Testis (tissue), 3 donors: ENCODE results near the gene LNPEP. TPM values are rescaled to one million over a fixed set of nuclear protein-coding genes. Genes with fewer than 3 reads are reported as not detected.
A peak's percentile ranks its signal among the peaks of the same experiment; 100 is the strongest.

Experiments used
- DNase-seq: peaks from one replicate; pipeline ENCODE4 v3.0.0-alpha.2; 2019
- H3K27ac ChIP-seq, 2 donors: fragments of 200-600 bp; sonication (generic); one replicate each; pipeline ENCODE4 v1.5.1; 2019
- H3K27me3 ChIP-seq: fragments of 200-600 bp; sonication (generic); one replicate; pipeline ENCODE4 v1.5.1; 2019
- H3K36me3 ChIP-seq: fragments of 200-600 bp; sonication (generic); one replicate; pipeline ENCODE4 v1.5.1; 2017; ENCODE audit warnings: low read depth; ENCODE audit errors: missing control alignments
- H3K4me1 ChIP-seq: fragments of 200-600 bp; sonication (generic); one replicate; pipeline ENCODE4 v1.5.1; 2019
- H3K4me3 ChIP-seq, 2 donors: fragments of 200-600 bp; sonication (generic); one replicate each; pipeline ENCODE4 v1.5.1; 2017 to 2019
- H3K9me3 ChIP-seq: fragments of 200-600 bp; sonication (generic); one replicate; pipeline ENCODE4 v1.5.1; 2017
- CTCF ChIP-seq, 3 experiments: fragments of 450-650 bp in 2 of 3; fragments of 200-600 bp in 1 of 3; sonication (generic) in 1 of 3; IDR thresholded peaks; one replicate each; pipeline ENCODE4 v1.5.1; 2016 to 2019; ENCODE audit warnings: antibody characterized with exemption in 3 of 3, mild to moderate bottlenecking in 2 of 3, moderate library complexity in 1 of 3
- POLR2A ChIP-seq: fragments of 450-650 bp; IDR thresholded peaks from one replicate; pipeline ENCODE4 v1.6.1; 2017; ENCODE audit warnings: antibody characterized with exemption, mild to moderate bottlenecking, moderate library complexity
- WGBS, 2 donors: methylation state at CpG; one replicate each; pipeline ENCODE4 v1.1.5; 2018; 5-methylcytosine and 5-hydroxymethylcytosine counted together
- intact Hi-C: fragments of 100-400 bp; cut with DNase I; formaldehyde crosslinking; loops from one replicate; pipeline ENCODE4 v1.15.1; 2023; ENCODE audit warnings: low total_unique reads
- polyA plus RNA-seq: library from polyadenylated mRNA; stranded (reverse); fragments of 350-450 nt; fragmentation: Illumina TruSeq; extraction: RNeasy Lipid Tissue Mini Kit (QIAGEN cat#74804); gene quantifications from one replicate; pipeline ENCODE4 v1.2.3, GENCODE V29; 2014; ENCODE audit warnings: low read depth, low replicate concordance; ENCODE audit not compliant: insufficient read depth
- total RNA-seq, 2 donors: library from RNA; depleted of rRNA; stranded (reverse); fragments of >200 nt; gene quantifications; one replicate each; pipeline ENCODE4 v1.2.3, GENCODE V29; 2016

The LNPEP gene
- total and polyA plus RNA-seq, 3 donors from 2014 or later: 10.9 to 33.1 (median 28.0) TPM

- no peak for DNase-seq
These were observed 105.4 kb downstream of the LNPEP start for GRCh38 chr5:97041239-97041638.

DNA sequence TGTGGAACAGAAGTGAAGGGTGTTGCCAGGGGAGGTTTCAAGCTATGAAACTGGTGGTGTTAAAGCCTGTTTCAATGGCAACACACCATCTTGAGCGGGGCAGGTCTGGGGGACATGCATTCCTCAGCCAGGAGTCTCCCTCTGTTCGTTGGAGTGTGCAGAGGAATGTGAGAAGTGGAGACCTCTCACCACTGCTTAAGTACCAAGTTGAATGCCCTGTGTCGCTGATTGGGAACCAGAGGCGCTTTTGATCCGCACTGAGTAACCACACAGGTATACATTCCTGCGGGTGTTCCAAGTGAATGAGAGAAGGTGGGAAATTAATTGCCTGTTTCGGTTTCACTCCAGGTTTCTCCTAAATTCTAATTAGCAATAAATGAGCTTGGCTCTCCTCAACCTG is 107.1 kb downstream of the LNPEP start:
- no peaks in the 10 kb centered on the region for H3K4me1 ChIP-seq
- H3K27me3 ChIP-seq: no peaks in the 10 kb centered on the region
- no peak for TF ChIP-seq POLR2A
- no peak for TF ChIP-seq CTCF (IDR thresholded peaks at IDR 0.05)
- 86 to 87% methylated on average over 5 to 7 of the region's 7 CpGs for WGBS, 2 donors
- H3K4me3 ChIP-seq: no peak overlapping the region
- no peak for DNase-seq
- no peaks in the 10 kb centered on the region for H3K9me3 ChIP-seq
- intact Hi-C loops: no loop called here
- no peak overlapping the region for H3K27ac ChIP-seq
- no peaks in the 10 kb centered on the region for H3K36me3 ChIP-seq

More at GRCh38 chr5:97041239-97041638, 105.4 kb downstream of the LNPEP start:
- H3K27me3 ChIP-seq: no peaks in the 10 kb centered on the region
- H3K9me3 ChIP-seq: no peaks in the 10 kb centered on the region
- no peaks in the 10 kb centered on the region for H3K4me1 ChIP-seq
- no peak overlapping the region for H3K27ac ChIP-seq
- no peaks in the 10 kb centered on the region for H3K36me3 ChIP-seq
- 95 to 96% methylated on average over 4 of the region's 4 CpGs for WGBS, 2 donors
- H3K4me3 ChIP-seq: no peak overlapping the region
- TF ChIP-seq CTCF (IDR thresholded peaks at IDR 0.05) (no peak), POLR2A (no peak)
- intact Hi-C loops: no loop called here

DNA sequence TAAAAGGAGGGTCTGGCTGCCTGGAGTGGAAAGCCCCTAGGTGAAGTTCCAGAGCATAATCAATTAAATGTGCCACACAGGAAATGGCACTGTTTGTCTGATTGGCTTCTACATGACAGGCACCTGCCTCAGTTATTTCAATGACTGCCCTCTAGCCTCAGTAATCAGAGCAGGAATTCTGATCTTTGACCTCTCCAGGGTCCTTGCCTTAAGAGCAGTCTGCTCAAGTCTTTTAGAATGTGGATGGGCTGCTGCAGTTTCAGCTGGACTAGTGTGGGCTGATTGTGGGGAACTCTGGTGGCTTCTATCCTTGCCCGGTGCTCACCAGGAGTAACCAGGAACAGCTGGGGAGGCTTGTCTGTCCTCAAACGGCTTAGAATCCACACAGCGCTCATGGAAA is 107.6 kb downstream of the LNPEP start:
- WGBS, 2 donors: 76 to 78% methylated on average over 3 of the region's 3 CpGs
- no peak for DNase-seq

GRCh38 chr5:97044052-97044451 is 108.2 kb downstream of the LNPEP start:
- H3K4me1 ChIP-seq: no peaks in the 10 kb centered on the region
- 53 to 62% methylated on average over 2 of the region's 2 CpGs for WGBS, 2 donors
- no peaks in the 10 kb centered on the region for H3K9me3 ChIP-seq
- peak; percentile 29 for DNase-seq
- H3K27me3 ChIP-seq: no peaks in the 10 kb centered on the region
- H3K27ac ChIP-seq: no peak overlapping the region
- H3K4me3 ChIP-seq: no peak overlapping the region
- no peaks in the 10 kb centered on the region for H3K36me3 ChIP-seq
- TF ChIP-seq CTCF (IDR thresholded peaks at IDR 0.05) (no peak), POLR2A (no peak)
- intact Hi-C loops: no loop called here

More for the DNA sequence above, 107.6 kb downstream of the LNPEP start:
- H3K4me3 ChIP-seq: no peak overlapping the region
- no peaks in the 10 kb centered on the region for H3K4me1 ChIP-seq
- TF ChIP-seq CTCF (IDR thresholded peaks at IDR 0.05) (no peak), POLR2A (no peak)
- H3K27ac ChIP-seq: no peak overlapping the region
- intact Hi-C loops: no loop called here
- no peaks in the 10 kb centered on the region for H3K9me3 ChIP-seq
- H3K27me3 ChIP-seq: no peaks in the 10 kb centered on the region
- H3K36me3 ChIP-seq: no peaks in the 10 kb centered on the region

GRCh38 chr5:97046270-97046982 is 110.5 kb downstream of the LNPEP start:
- Histone ChIP-seq H3K4me3 (no peak overlapping the region), H3K36me3 (no peaks in the 10 kb centered on the region), H3K27ac (no peak overlapping the region), H3K27me3 (no peaks in the 10 kb centered on the region), H3K4me1 (no peaks in the 10 kb centered on the region), H3K9me3 (no peaks in the 10 kb centered on the region)
- 85 to 86% methylated on average over 7 of the region's 7 CpGs for WGBS, 2 donors
- TF ChIP-seq CTCF (IDR thresholded peaks at IDR 0.05): no peak
- no peak for TF ChIP-seq POLR2A
- intact Hi-C loops: no loop called here
- no peak for DNase-seq
